CD14-positive monocyte (primary cell): Measurements from ENCODE around the gene TAPT1. TPM values are rescaled to one million over a fixed set of nuclear protein-coding genes. Genes with fewer than 3 reads are reported as not detected.

ENCODE experiments used
- DNase-seq, 3 donors: peaks; one replicate each; pipeline ENCODE4 v3.0.0-alpha.2; 2011 to 2022
- H2AFZ ChIP-seq: 2 replicates; pipeline ENCODE4 v1.6.0; 2012; ENCODE audit warnings: mild to moderate bottlenecking, low read depth, low read length, inconsistent platforms; ENCODE audit not compliant: insufficient read depth, poor library complexity, severe bottlenecking
- H3K27ac ChIP-seq, 2 donors: 1 replicate in 1 of 2; 2 replicates in 1 of 2; pipeline ENCODE4 v1.5.1; 2012 to 2013; ENCODE audit warnings: low read length in 2 of 2, control low read depth in 1 of 2, inconsistent platforms in 1 of 2, low read depth in 1 of 2, mild to moderate bottlenecking in 1 of 2
- H3K27me3 ChIP-seq, 2 donors: one replicate each; pipeline versions ENCODE4 v1.6.0 to v1.6.1; 2011 to 2013; ENCODE audit warnings: low read length in 2 of 2; ENCODE audit not compliant: control insufficient read depth in 2 of 2, insufficient read depth in 2 of 2
- H3K36me3 ChIP-seq, 2 donors: replicated peaks in 1 of 2; 1 replicate in 1 of 2; 2 replicates in 1 of 2; pipeline versions ENCODE4 v1.5.1 to v1.6.1; 2012 to 2013; ENCODE audit warnings: low read length in 2 of 2, control low read depth in 1 of 2, inconsistent platforms in 1 of 2, mild to moderate bottlenecking in 1 of 2; ENCODE audit not compliant: insufficient read depth in 2 of 2, control insufficient read depth in 1 of 2
- H3K4me1 ChIP-seq, 2 donors: 1 replicate in 1 of 2; 2 replicates in 1 of 2; pipeline versions ENCODE4 v1.5.1 to v1.6.1; 2012 to 2013; ENCODE audit warnings: low read length in 2 of 2, control low read depth in 1 of 2, inconsistent platforms in 1 of 2, mild to moderate bottlenecking in 1 of 2, moderate library complexity in 1 of 2; ENCODE audit not compliant: insufficient read depth in 2 of 2, control insufficient read depth in 1 of 2
- H3K4me2 ChIP-seq: replicated peaks from 2 replicates; pipeline ENCODE3; 2012; ENCODE audit warnings: low read length, moderate library complexity, mild to moderate bottlenecking; ENCODE audit not compliant: poor library complexity, severe bottlenecking; ENCODE audit errors: extremely low read depth
- H3K4me3 ChIP-seq, 3 experiments: fragments of 200-600 bp in 1 of 3; sonication (generic) in 1 of 3; replicated peaks in 1 of 3; 1 replicate in 2 of 3; 2 replicates in 1 of 3; pipeline ENCODE4 v1.5.1; 2011 to 2013; ENCODE audit warnings: low read length in 3 of 3, mild to moderate bottlenecking in 3 of 3, control low read depth in 2 of 3, low read depth in 2 of 3, inconsistent platforms in 1 of 3, moderate library complexity in 1 of 3
- H3K79me2 ChIP-seq: 2 replicates; pipeline ENCODE4 v1.6.0; 2012; ENCODE audit warnings: mild to moderate bottlenecking, control low read depth, inconsistent platforms, low read length, moderate library complexity; ENCODE audit not compliant: insufficient read depth
- H3K9ac ChIP-seq: 2 replicates; pipeline ENCODE4 v1.6.0; 2017; ENCODE audit warnings: low read length, mild to moderate bottlenecking; ENCODE audit not compliant: insufficient read depth, poor library complexity, severe bottlenecking
- H3K9me3 ChIP-seq, 2 donors: replicated peaks in 1 of 2; 1 replicate in 1 of 2; 2 replicates in 1 of 2; pipeline versions ENCODE4 v1.5.1 to v1.6.1; 2012 to 2013; ENCODE audit warnings: low read length in 2 of 2, control low read depth in 1 of 2; ENCODE audit not compliant: control insufficient read depth in 1 of 2, insufficient read depth in 1 of 2
- H4K20me1 ChIP-seq: 2 replicates; pipeline ENCODE4 v1.6.0; 2012; ENCODE audit warnings: mild to moderate bottlenecking, low read length, control low read depth, moderate library complexity; ENCODE audit not compliant: insufficient read depth
- H3K27ac Mint-ChIP-seq, 7 donors: one replicate each; pipeline ENCODE4 v1.8.0; 2020; ENCODE audit warnings: mild to moderate bottlenecking in 7 of 7, mixed read lengths in 7 of 7, moderate library complexity in 6 of 7, inconsistent platforms in 2 of 7
- H3K27me3 Mint-ChIP-seq, 3 donors: one replicate each; pipeline ENCODE4 v1.8.0; 2021 to 2022; ENCODE audit warnings: low read depth in 3 of 3, mild to moderate bottlenecking in 3 of 3, mixed read lengths in 3 of 3, moderate library complexity in 3 of 3, inconsistent platforms in 1 of 3
- H3K36me3 Mint-ChIP-seq, 2 donors: one replicate each; pipeline ENCODE4 v1.8.0; 2020; ENCODE audit warnings: mixed read lengths in 2 of 2, inconsistent platforms in 1 of 2, mild to moderate bottlenecking in 1 of 2
- H3K4me1 Mint-ChIP-seq: one replicate; pipeline ENCODE4 v1.8.0; 2020; ENCODE audit warnings: mild to moderate bottlenecking, mixed read lengths
- H3K4me3 Mint-ChIP-seq, 2 donors: one replicate each; pipeline ENCODE4 v1.8.0; 2020; ENCODE audit warnings: mild to moderate bottlenecking in 2 of 2, mixed read lengths in 2 of 2, moderate library complexity in 1 of 2
- H3K9me3 Mint-ChIP-seq, 7 donors: one replicate each; pipeline ENCODE4 v1.8.0; 2020 to 2022; ENCODE audit warnings: mixed read lengths in 7 of 7, mild to moderate bottlenecking in 6 of 7, moderate library complexity in 6 of 7, inconsistent platforms in 2 of 7
- CTCF ChIP-seq: fragments of 200-600 bp; IDR thresholded peaks from one replicate; pipeline ENCODE4 v1.8.0; 2022; ENCODE audit warnings: antibody characterized with exemption, mild to moderate bottlenecking
- WGBS: methylation state at CpG from one replicate; pipeline ENCODE4 v1.1.5; 2013; ENCODE audit warnings: missing lambda C conversion rate; ENCODE audit not compliant: insufficient coverage; 5-methylcytosine and 5-hydroxymethylcytosine counted together
- intact Hi-C, 2 donors: fragments of 100-400 bp; cut with micrococcal nuclease; formaldehyde crosslinking; loops; one replicate each; pipeline versions ENCODE4 v1.15.0 to v1.15.1; 2023
- polyA plus RNA-seq, 3 donors: library from polyadenylated mRNA; depleted of rRNA in 1 of 3; unstranded in 2 of 3; stranded (reverse) in 1 of 3; fragments of 300-500 nt in 2 of 3; fragments of >200 nt in 1 of 3; fragmentation: Illumina TruSeq in 2 of 3; gene quantifications; 1 replicate in 2 of 3; 2 replicates in 1 of 3; pipeline ENCODE4 v1.2.3, GENCODE V29; 2012 to 2021

TAPT1 gene
- polyA plus RNA-seq, 3 donors, result 15.2 to 18.4 (median 16.0) TPM

GRCh38 chr4:16119981-16120380 is 106.3 kb downstream of the TAPT1 start:
- WGBS, result 48% methylated on average over 2 of the region's 4 CpGs
- peaks cover 13% of the 10 kb centered on the region for H3K4me1 Mint-ChIP-seq
- no peak overlapping the region for H3K9ac ChIP-seq
- no peak overlapping the region for H3K27ac Mint-ChIP-seq
- H3K4me3 ChIP-seq, result no peak overlapping the region
- peaks cover 0 to 3% (median 2%) of the 10 kb centered on the region in 3 donors for H3K27me3 Mint-ChIP-seq
- no peaks in the 10 kb centered on the region for H3K36me3 Mint-ChIP-seq
- no peaks in the 10 kb centered on the region for H3K9me3 ChIP-seq
- H3K27me3 ChIP-seq, result no peaks in the 10 kb centered on the region
- no peak for DNase-seq
- H2AFZ ChIP-seq, result no peak overlapping the region
- H4K20me1 ChIP-seq, result no peaks in the 10 kb centered on the region
- no peak overlapping the region for H3K27ac ChIP-seq
- H3K4me1 ChIP-seq, result peaks cover 10 to 15% of the 10 kb centered on the region in 2 donors
- intact Hi-C loops, result no loop called here
- TF ChIP-seq CTCF, result no peak
- H3K4me3 Mint-ChIP-seq, result no peak overlapping the region
- peaks cover 0 to 1% (median 0%) of the 10 kb centered on the region in 7 donors for H3K9me3 Mint-ChIP-seq
- H3K4me2 ChIP-seq, result no peak overlapping the region
- H3K36me3 ChIP-seq, result no peaks in the 10 kb centered on the region
- H3K79me2 ChIP-seq, result no peaks in the 10 kb centered on the region

GRCh38 chr4:16118090-16118489 is 108.2 kb downstream of the TAPT1 start:
- H3K27ac ChIP-seq, result no peak overlapping the region
- H3K36me3 ChIP-seq, result no peaks in the 10 kb centered on the region
- H3K4me2 ChIP-seq, result no peak overlapping the region
- H3K9me3 Mint-ChIP-seq, result peaks cover 0 to 1% (median 0%) of the 10 kb centered on the region in 7 donors
- H3K79me2 ChIP-seq, result no peaks in the 10 kb centered on the region
- H3K4me1 Mint-ChIP-seq, result peaks cover 13% of the 10 kb centered on the region
- peaks cover 9 to 13% of the 10 kb centered on the region in 2 donors for H3K4me1 ChIP-seq
- no peaks in the 10 kb centered on the region for H3K36me3 Mint-ChIP-seq
- no peak for DNase-seq
- H3K27me3 ChIP-seq, result no peaks in the 10 kb centered on the region
- H3K9ac ChIP-seq, result no peak overlapping the region
- intact Hi-C loops, result no loop called here
- no peak overlapping the region for H3K4me3 ChIP-seq
- H3K9me3 ChIP-seq, result no peaks in the 10 kb centered on the region
- no peak overlapping the region for H2AFZ ChIP-seq
- H3K4me3 Mint-ChIP-seq, result no peak overlapping the region
- H3K27me3 Mint-ChIP-seq, result peaks cover 0 to 7% (median 2%) of the 10 kb centered on the region in 3 donors
- H3K27ac Mint-ChIP-seq, result no peak overlapping the region
- no peak for TF ChIP-seq CTCF
- H4K20me1 ChIP-seq, result no peaks in the 10 kb centered on the region
- 100% methylated on average over 1 of the region's 2 CpGs for WGBS
